IMR-90 (cell line): Measurements from ENCODE around the gene HMOX1. TPM values are rescaled to one million over a fixed set of nuclear protein-coding genes. Genes with fewer than 3 reads are reported as not detected.

Experiments used
- ATAC-seq: fragments of 200-7000 bp; cut with Tn5 transposase; 2 replicates; pipeline ENCODE4 v1.9.1; 2020; ENCODE audit warnings: low read depth, mild to moderate bottlenecking, moderate library complexity
- BruUV-seq: library from RNA; stranded (reverse); fragments of 400-500 nt; replicated peaks from 2 replicates; lab custom pipeline; 2021; lab: Mats Ljungman, UMichigan
- CTCF ChIA-PET: fragments of 300-600 bp; formaldehyde crosslinking; extraction: SDS; loops from one replicate; lab custom pipeline; 2021; ENCODE audit warnings: antibody characterized with exemption; lab: Yijun Ruan, JAX
- POLR2A ChIA-PET: fragments of 300-600 bp; sonication (Branson Sonifier 250); formaldehyde crosslinking; loops from one replicate; lab custom pipeline; 2022; ENCODE audit warnings: antibody characterized with exemption; ENCODE audit not compliant: unreplicated experiment; lab: Charles Lee
- DNase-seq: peaks from one replicate; pipeline ENCODE4 v3.0.0; 2013
- H2AFZ ChIP-seq: replicated peaks from 2 replicates; pipeline ENCODE3; 2013; ENCODE audit warnings: low read length, mild to moderate bottlenecking; ENCODE audit not compliant: poor library complexity
- H2AK5ac ChIP-seq: 2 replicates; pipeline ENCODE4 v1.6.1; 2013; ENCODE audit warnings: low read depth, low read length, inconsistent platforms
- H2AK9ac ChIP-seq: replicated peaks from 2 replicates; pipeline ENCODE3; 2013; ENCODE audit warnings: mild to moderate bottlenecking, low read depth, low read length, moderate library complexity; ENCODE audit not compliant: poor library complexity
- H2BK120ac ChIP-seq: 2 replicates; pipeline ENCODE4 v1.6.1; 2013; ENCODE audit warnings: low read depth, low read length, inconsistent platforms
- H2BK15ac ChIP-seq: 3 replicates; pipeline ENCODE4 v1.6.1; 2013; ENCODE audit warnings: low read depth, low read length, inconsistent platforms
- H2BK20ac ChIP-seq: 2 replicates; pipeline ENCODE4 v1.6.1; 2013; ENCODE audit warnings: low read depth, mild to moderate bottlenecking, inconsistent platforms, low read length, moderate library complexity
- H2BK5ac ChIP-seq: 2 replicates; pipeline ENCODE4 v1.6.1; 2013; ENCODE audit warnings: mild to moderate bottlenecking, low read depth, low read length, inconsistent platforms; ENCODE audit not compliant: poor library complexity, severe bottlenecking
- H3K14ac ChIP-seq: replicated peaks from 2 replicates; pipeline ENCODE4 v1.6.1; 2013; ENCODE audit warnings: low read depth, low read length, inconsistent platforms
- H3K18ac ChIP-seq: 2 replicates; pipeline ENCODE4 v1.6.1; 2013; ENCODE audit warnings: low read depth, low read length, control low read depth
- H3K23ac ChIP-seq: 2 replicates; pipeline ENCODE4 v1.6.1; 2013; ENCODE audit warnings: low read depth, low read length, inconsistent platforms
- H3K27ac ChIP-seq: 2 replicates; pipeline ENCODE4 v1.5.1; 2013; ENCODE audit warnings: mild to moderate bottlenecking, control low read depth, low read length; ENCODE audit not compliant: insufficient read depth
- H3K27me3 ChIP-seq: 2 replicates; pipeline ENCODE4 v1.6.1; 2013; ENCODE audit warnings: low read length; ENCODE audit not compliant: control insufficient read depth, insufficient read depth
- H3K36me3 ChIP-seq: 2 replicates; pipeline ENCODE4 v1.6.1; 2013; ENCODE audit warnings: low read length, mixed read lengths; ENCODE audit not compliant: control insufficient read depth, insufficient read depth
- H3K4ac ChIP-seq: 2 replicates; pipeline ENCODE4 v1.6.1; 2013; ENCODE audit warnings: low read depth, low read length, inconsistent platforms
- H3K4me1 ChIP-seq: 2 replicates; pipeline ENCODE4 v1.6.1; 2013; ENCODE audit warnings: low read length, mixed read lengths; ENCODE audit not compliant: control insufficient read depth, insufficient read depth
- H3K4me2 ChIP-seq: 2 replicates; pipeline ENCODE4 v1.6.1; 2013; ENCODE audit warnings: low read depth, mild to moderate bottlenecking, control low read depth, low read length, moderate library complexity
- H3K4me3 ChIP-seq: 2 replicates; pipeline ENCODE4 v1.5.1; 2013; ENCODE audit warnings: low read depth, mild to moderate bottlenecking, control low read depth, low read length, moderate library complexity; ENCODE audit not compliant: insufficient read depth
- H3K56ac ChIP-seq: 2 replicates; pipeline ENCODE4 v1.6.1; 2013; ENCODE audit warnings: low read length, inconsistent platforms; ENCODE audit not compliant: insufficient read depth; ENCODE audit errors: extremely low read depth
- H3K79me1 ChIP-seq, 2 experiments: 2 replicates each; pipeline ENCODE4 v1.6.1; 2013; ENCODE audit warnings: low read length in 2 of 2, inconsistent platforms in 1 of 2, low read depth in 1 of 2
- H3K9ac ChIP-seq: 2 replicates; pipeline ENCODE4 v1.6.1; 2013; ENCODE audit warnings: low read depth, low read length, control low read depth
- H3K9me1 ChIP-seq: 2 replicates; pipeline ENCODE4 v1.6.1; 2013; ENCODE audit warnings: low read length, inconsistent platforms; ENCODE audit not compliant: insufficient read depth
- H3K9me3 ChIP-seq: 2 replicates; pipeline ENCODE4 v1.6.1; 2013; ENCODE audit warnings: low read length; ENCODE audit not compliant: control insufficient read depth, insufficient read depth
- H4K20me1 ChIP-seq: 2 replicates; pipeline ENCODE4 v1.6.1; 2013; ENCODE audit warnings: low read length, inconsistent platforms; ENCODE audit not compliant: insufficient read depth
- H4K5ac ChIP-seq: 2 replicates; pipeline ENCODE4 v1.6.1; 2013; ENCODE audit warnings: mild to moderate bottlenecking, low read depth, low read length, control low read depth
- H4K8ac ChIP-seq, 2 experiments: 2 replicates each; pipeline ENCODE4 v1.6.1; 2013; ENCODE audit warnings: low read depth in 2 of 2, low read length in 2 of 2, control low read depth in 1 of 2, inconsistent platforms in 1 of 2
- H4K91ac ChIP-seq: 2 replicates; pipeline ENCODE4 v1.6.1; 2013; ENCODE audit warnings: low read depth, low read length, inconsistent platforms; ENCODE audit not compliant: insufficient read depth
- BHLHE40 ChIP-seq: fragments of 150-350 bp; IDR thresholded peaks from 2 replicates; pipeline ENCODE4 v1.6.1; 2016; ENCODE audit warnings: mild to moderate bottlenecking, low read depth, low read length
- CEBPB ChIP-seq: IDR thresholded peaks from 2 replicates; pipeline ENCODE4 v1.6.1; 2012; ENCODE audit warnings: low read depth, low read length, improper control_type of control experiment
- CHD1 ChIP-seq: IDR thresholded peaks from 2 replicates; pipeline ENCODE4 v1.6.1; 2012; ENCODE audit warnings: low read depth, low read length, improper control_type of control experiment
- CTCF ChIP-seq: conservative IDR thresholded peaks from 2 replicates; pipeline ENCODE4 v1.5.1; 2012; ENCODE audit warnings: mild to moderate bottlenecking, low read depth, low read length, improper control_type of control experiment
- FOS ChIP-seq: fragments of 150-350 bp; IDR thresholded peaks from 2 replicates; pipeline ENCODE4 v1.6.1; 2016; ENCODE audit warnings: low read depth, low read length
- MAFK ChIP-seq: IDR thresholded peaks from 2 replicates; pipeline ENCODE4 v1.6.1; 2012; ENCODE audit warnings: low read depth, low read length, improper control_type of control experiment
- MAZ ChIP-seq: IDR thresholded peaks from 2 replicates; pipeline ENCODE4 v1.6.1; 2012; ENCODE audit warnings: low read depth, mild to moderate bottlenecking, low read length, improper control_type of control experiment, moderate library complexity, borderline replicate concordance
- POLR2A ChIP-seq: IDR thresholded peaks from 2 replicates; pipeline ENCODE4 v1.6.1; 2012; ENCODE audit warnings: mild to moderate bottlenecking, low read depth, low read length
- RAD21 ChIP-seq: IDR thresholded peaks from 2 replicates; pipeline ENCODE4 v1.6.1; 2012; ENCODE audit warnings: low read length, improper control_type of control experiment
- RFX5 ChIP-seq: IDR thresholded peaks from 2 replicates; pipeline ENCODE4 v1.8.0; 2012; ENCODE audit warnings: low read depth, mild to moderate bottlenecking, low read length, moderate library complexity
- SMC3 ChIP-seq: fragments of 150-350 bp; IDR thresholded peaks from 2 replicates; pipeline ENCODE4 v1.6.1; 2016; ENCODE audit warnings: low read depth, mild to moderate bottlenecking, antibody characterized with exemption, low read length, moderate library complexity
- USF2 ChIP-seq: fragments of 150-350 bp; IDR thresholded peaks from 2 replicates; pipeline ENCODE4 v1.6.1; 2017; ENCODE audit warnings: mild to moderate bottlenecking, antibody characterized with exemption, low read length, low read depth
- WGBS, 2 experiments: methylation state at CpG; one replicate each; pipeline versions ENCODE4 v1.1.5 to v1.1.7; 2013; ENCODE audit warnings: missing lambda C conversion rate in 2 of 2; ENCODE audit not compliant: insufficient read length in 1 of 2; ENCODE audit errors: extremely low coverage in 2 of 2; 5-methylcytosine and 5-hydroxymethylcytosine counted together
- dilution Hi-C: fragments of 300-500 bp; cut with HindIII; formaldehyde crosslinking; loops from one replicate; pipeline ENCODE4 v1.14.3; 2018; ENCODE audit warnings: low sequenced_read_pairs; ENCODE audit not compliant: unreplicated experiment
- in situ Hi-C: fragments of 300-500 bp; cut with MboI; formaldehyde crosslinking; loops from 3 replicates; pipeline ENCODE4 v1.14.3; 2019; ENCODE audit warnings: low sequenced_read_pairs, inconsistent platforms, mixed read lengths
- intact Hi-C: fragments of 100-400 bp; cut with micrococcal nuclease; formaldehyde crosslinking; loops from 2 replicates; pipeline ENCODE4 v1.10.0; 2022
- polyA plus RNA-seq, 3 experiments: library from polyadenylated mRNA; depleted of rRNA; stranded (reverse); fragments of >200 nt; gene quantifications; 2 replicates each; pipeline ENCODE4 v1.2.3, GENCODE V29; 2012; ENCODE audit warnings: low replicate concordance in 1 of 3
- total RNA-seq: library from RNA; depleted of rRNA; stranded (reverse); fragments of >200 nt; gene quantifications from 2 replicates; pipeline ENCODE4 v1.2.3, GENCODE V29; 2012

The HMOX1 gene
- total and polyA plus RNA-seq, 2 of the 4 experiments (the other 2 are of a cell fraction), result 23.1 to 50.5 TPM

- Histone ChIP-seq H3K18ac (peak overlapping the region; percentile 0), H4K91ac (peak overlapping the region; percentile 84), H4K20me1 (no peaks in the 10 kb centered on the region), H2BK5ac (peak overlapping the region; percentile 47), H2AK9ac (no peak overlapping the region), H3K4me1 (peaks cover 28% of the 10 kb centered on the region), H3K56ac (0 out of 2 replicates have a peak overlapping the region, but pooled peaks have one; percentile 4), H3K14ac (peak overlapping the region; percentile 86), H3K4ac (peak overlapping the region; percentile 45), H3K9ac (no peak overlapping the region), H4K5ac (peak overlapping the region; percentile 62), H3K27me3 (no peaks in the 10 kb centered on the region), H3K4me3 (no peak overlapping the region), H2BK120ac (peak overlapping the region; percentile 88), H3K4me2 (no peak overlapping the region), H3K23ac (peak overlapping the region; percentile 73; the same call in 1 of the 2 replicates), H3K9me3 (no peaks in the 10 kb centered on the region), H4K8ac (peak overlapping the region; percentile 4 to 56; a peak in 2 of 4 replicates), H2AFZ (no peak overlapping the region), H3K79me1 (0 out of 4 replicates have a peak, but pooled peaks cover 0 to 4% of the 10 kb centered on the region in 2 experiments), H3K9me1 (peaks cover 19% of the 10 kb centered on the region; the same call in 1 of the 2 replicates), H3K27ac (no peak overlapping the region), H3K36me3 (no peaks in the 10 kb centered on the region), H2BK20ac (peak overlapping the region; percentile 30), H2BK15ac (peak overlapping the region; percentile 67; the same call in 2 of the 3 replicates), H2AK5ac (peak overlapping the region; percentile 80; the same call in 1 of the 2 replicates)
- no TSS peak for BruUV-seq
- TF ChIP-seq FOS (no peak), MAZ (no peak), RFX5 (no peak), SMC3 (no peak), POLR2A (no peak), BHLHE40 (no peak), USF2 (no peak), CHD1 (no peak), CTCF (no peak), CEBPB (no peak), RAD21 (no peak), MAFK (no peak)
- ChIA-PET CTCF (no interaction called here), POLR2A (no interaction called here)
- DNase-seq, result peak; percentile 62
- no CpG with 5 or more reads among the region's 3 CpGs for WGBS, 2 experiments
- ATAC-seq, result no peak
- intact Hi-C loops, result no loop called here
- in situ Hi-C loops, result no loop called here
- dilution Hi-C loops, result no loop called here
Measured at GRCh38 chr22:35375031-35375430, 5.9 kb upstream of the HMOX1 start.
